Panc1 (cell line): ENCODE results near the gene DENND4C. TPM values are rescaled to one million over a fixed set of nuclear protein-coding genes. Genes with fewer than 3 reads are reported as not detected.

Experiments used
- ATAC-seq: fragments of 200-7000 bp; cut with Tn5 transposase; 2 replicates; pipeline ENCODE4 v1.9.1; 2020; ENCODE audit warnings: mild to moderate bottlenecking, moderate library complexity
- BruUV-seq: library from RNA; stranded (reverse); fragments of 400-500 nt; replicated peaks from 2 replicates; lab custom pipeline; 2021; lab: Mats Ljungman, UMichigan
- CTCF ChIA-PET: fragments of 300-600 bp; sonication (Branson Sonifier 250); formaldehyde crosslinking; loops from one replicate; lab custom pipeline; 2022; ENCODE audit warnings: antibody characterized with exemption; lab: Charles Lee
- POLR2A ChIA-PET: fragments of 300-600 bp; sonication (Branson Sonifier 250); formaldehyde crosslinking; loops from one replicate; lab custom pipeline; 2022; ENCODE audit warnings: antibody characterized with exemption; lab: Charles Lee
- DNase-seq: peaks from one replicate; pipeline ENCODE4 v3.0.0-alpha.2; 2010; ENCODE audit warnings: low read depth, low spot score
- H3K27ac ChIP-seq: 2 replicates; pipeline ENCODE4 v1.5.1; 2011; ENCODE audit warnings: mild to moderate bottlenecking, low read length, inconsistent platforms
- H3K27me3 ChIP-seq: fragments of 200-500 bp; sonication (Bioruptor generic); 2 replicates; pipeline ENCODE4 v1.6.0; 2014; ENCODE audit warnings: low read length, inconsistent platforms; ENCODE audit not compliant: control insufficient read depth, insufficient read depth
- H3K36me3 ChIP-seq: fragments of 200-500 bp; sonication (Bioruptor generic); 2 replicates; pipeline ENCODE4 v1.5.1; 2014; ENCODE audit warnings: inconsistent platforms, mild to moderate bottlenecking, low read length, moderate library complexity; ENCODE audit not compliant: control insufficient read depth, insufficient read depth
- H3K4me1 ChIP-seq: 2 replicates; pipeline ENCODE4 v1.5.1; 2011; ENCODE audit warnings: inconsistent platforms, mild to moderate bottlenecking, low read length, moderate library complexity; ENCODE audit not compliant: control insufficient read depth, insufficient read depth
- H3K4me3 ChIP-seq, 2 experiments: 2 replicates each; pipeline ENCODE4 v1.5.1; 2011 to 2012; ENCODE audit warnings: low read depth in 2 of 2, low read length in 2 of 2, mild to moderate bottlenecking in 2 of 2, inconsistent platforms in 1 of 2, moderate library complexity in 1 of 2
- H3K9me3 ChIP-seq: fragments of 200-500 bp; sonication (Bioruptor generic); 2 replicates; pipeline ENCODE4 v1.5.1; 2014; ENCODE audit warnings: low read depth, mild to moderate bottlenecking, inconsistent platforms, low read length, moderate library complexity; ENCODE audit not compliant: control insufficient read depth, insufficient read depth
- CTCF ChIP-seq: fragments of 450-650 bp; IDR thresholded peaks from 2 replicates; pipeline ENCODE4 v1.5.1; 2017; ENCODE audit warnings: mild to moderate bottlenecking
- POLR2AphosphoS5 ChIP-seq: IDR thresholded peaks from 2 replicates; pipeline ENCODE4 v1.6.1; 2012; ENCODE audit warnings: mild to moderate bottlenecking, low read depth, low read length, moderate library complexity
- REST ChIP-seq, 2 experiments: IDR thresholded peaks; 2 replicates each; pipeline ENCODE4 v1.6.1; 2011 to 2012; ENCODE audit warnings: low read depth in 2 of 2, control low read depth in 1 of 2, low read length in 1 of 2, mild to moderate bottlenecking in 1 of 2, moderate library complexity in 1 of 2; ENCODE audit not compliant: insufficient read depth in 1 of 2
- SIN3A ChIP-seq: IDR thresholded peaks from 2 replicates; pipeline ENCODE4 v1.6.1; 2012; ENCODE audit warnings: low read depth, mild to moderate bottlenecking, low read length, moderate library complexity, borderline replicate concordance; ENCODE audit not compliant: insufficient read depth
- TCF7L2 ChIP-seq: IDR thresholded peaks from 2 replicates; pipeline ENCODE4 v1.6.1; 2011; ENCODE audit warnings: mild to moderate bottlenecking, low read depth, low read length, inconsistent platforms
- in situ Hi-C: cut with HindIII; loops from 2 replicates; pipeline ENCODE4 v1.10.0; 2016; ENCODE audit warnings: low sequenced_read_pairs, low pct_unique_long_range_greater_than_20kb
- intact Hi-C: fragments of 100-400 bp; cut with micrococcal nuclease; formaldehyde crosslinking; loops from one replicate; pipeline ENCODE4 v1.10.0; 2022; ENCODE audit not compliant: unreplicated experiment
- total RNA-seq: library from RNA; stranded (reverse); gene quantifications from one replicate; pipeline ENCODE4 v1.2.1, GENCODE V29; 2021; ENCODE audit not compliant: unreplicated experiment

The DENND4C gene
- total RNA-seq, 1 experiment from 2014 or later: 10.5 TPM

- no peaks in the 10 kb centered on the region for H3K9me3 ChIP-seq
- no peak overlapping the region for H3K27ac ChIP-seq
- H3K36me3 ChIP-seq: no peaks in the 10 kb centered on the region
- ATAC-seq: no peak
- H3K4me1 ChIP-seq: no peaks in the 10 kb centered on the region
- H3K27me3 ChIP-seq: no peaks in the 10 kb centered on the region
- in situ Hi-C loops: no loop called here
- TF ChIP-seq SIN3A: no peak
- TF ChIP-seq CTCF: no peak
- POLR2A ChIA-PET: no interaction called here
- CTCF ChIA-PET: no interaction called here
- BruUV-seq: no TSS peak
- no peak for DNase-seq
- intact Hi-C loops: no loop called here
- H3K4me3 ChIP-seq: no peak overlapping the region
Observed at GRCh38 chr9:19221326-19221725, 9.2 kb upstream of the DENND4C start.

GRCh38 chr9:19223724-19224123 lies 6.8 kb upstream of the DENND4C start:
- ChIA-PET CTCF (interaction anchor here (0.6 kb wide), 1 partner anchor 481 kb away, joined by 5 read pairs; no protein-coding TSS in a partner anchor), POLR2A (interaction anchor here (0.6 kb wide), 1 partner anchor 150 kb away, joined by 5 read pairs; no protein-coding TSS in a partner anchor)
- no peaks in the 10 kb centered on the region for H3K9me3 ChIP-seq
- in situ Hi-C loops: no loop called here
- H3K4me1 ChIP-seq: no peaks in the 10 kb centered on the region
- H3K27ac ChIP-seq: no peak overlapping the region
- TF ChIP-seq REST (IDR thresholded peaks at IDR 0.05; ENCODE audit: insufficient read depth in 1 of 2, low read depth in 2 of 2, low read length in 1 of 2) (no peak), CTCF (no peak), TCF7L2 (no peak), SIN3A (no peak), POLR2AphosphoS5 (no peak)
- ATAC-seq (no peak), DNase-seq (no peak)
- no peaks in the 10 kb centered on the region for H3K27me3 ChIP-seq
- no TSS peak for BruUV-seq
- H3K36me3 ChIP-seq: no peaks in the 10 kb centered on the region
- H3K4me3 ChIP-seq: no peak overlapping the region
- intact Hi-C loops: no loop called here
